HCT116 (cell line): ENCODE measurements around the gene PRKAG2. TPM values are rescaled to one million over a fixed set of nuclear protein-coding genes. Genes with fewer than 3 reads are reported as not detected.

Source experiments
- ATAC-seq: fragments of 200-7000 bp; cut with Tn5 transposase; 2 replicates; pipeline ENCODE4 v1.9.1; 2020; ENCODE audit warnings: mild to moderate bottlenecking, moderate library complexity
- BruUV-seq: library from RNA; stranded (reverse); fragments of 400-500 nt; replicated peaks from 2 replicates; lab custom pipeline; 2021; lab: Mats Ljungman, UMichigan
- CTCF ChIA-PET: fragments of 300-600 bp; sonication (Branson Sonifier 250); formaldehyde crosslinking; loops from one replicate; lab custom pipeline; 2021; ENCODE audit warnings: antibody characterized with exemption; lab: Charles Lee
- POLR2A ChIA-PET: fragments of 300-600, 350-600 bp; sonication (Branson Sonifier 250); formaldehyde crosslinking; loops from one replicate; lab custom pipeline; 2021; ENCODE audit warnings: antibody characterized with exemption; lab: Charles Lee
- RAD21 ChIA-PET, 2 experiments: fragments of 300-600 bp; sonication (Branson Sonifier 250); formaldehyde crosslinking; loops; one replicate each; lab custom pipeline; 2023; ENCODE audit warnings: low total read pairs in 2 of 2; ENCODE audit not compliant: uncharacterized antibody in 2 of 2, unreplicated experiment in 2 of 2, low non-redundant PET in 1 of 2; lab: Charles Lee
- DNase-seq: peaks from one replicate; pipeline ENCODE4 v3.0.0-alpha.2; 2010; ENCODE audit warnings: low read depth, low spot score
- H2AFZ ChIP-seq: fragments of 200-600 bp; shearing (Covaris generic), sonication (generic); 2 replicates; pipeline ENCODE4 v1.6.1; 2017; ENCODE audit warnings: low read depth, mixed run types, mixed read lengths, antibody characterized with exemption, low read length; ENCODE audit not compliant: poor library complexity, severe bottlenecking
- H3K27ac ChIP-seq: 2 replicates; pipeline ENCODE4 v1.5.1; 2012; ENCODE audit warnings: low read depth, low read length
- H3K27me3 ChIP-seq: fragments of 200-600 bp; sonication (generic); 2 replicates; pipeline ENCODE4 v1.6.1; 2016; ENCODE audit warnings: mixed run types, low read length, mixed read lengths; ENCODE audit not compliant: insufficient read depth
- H3K36me3 ChIP-seq, 2 experiments: fragments of 200-500 bp in 1 of 2; fragments of 200-600 bp in 1 of 2; sonication (Bioruptor generic) in 1 of 2; sonication (generic) in 1 of 2; 2 replicates each; pipeline versions ENCODE4 v1.5.1 to v1.6.1; 2014 to 2016; ENCODE audit warnings: low read length in 2 of 2, inconsistent platforms in 1 of 2, mixed read lengths in 1 of 2, mixed run types in 1 of 2; ENCODE audit not compliant: insufficient read depth in 2 of 2, control insufficient read depth in 1 of 2
- H3K4me1 ChIP-seq, 2 experiments: fragments of 200-600 bp in 1 of 2; sonication (generic) in 1 of 2; 2 replicates each; pipeline versions ENCODE4 v1.5.1 to v1.6.1; 2012 to 2017; ENCODE audit warnings: low read length in 2 of 2, inconsistent platforms in 1 of 2, mild to moderate bottlenecking in 1 of 2, mixed read lengths in 1 of 2, mixed run types in 1 of 2, moderate library complexity in 1 of 2; ENCODE audit not compliant: insufficient read depth in 2 of 2, control insufficient read depth in 1 of 2
- H3K4me2 ChIP-seq: fragments of 200-600 bp; sonication (generic); 2 replicates; pipeline ENCODE4 v1.6.1; 2017; ENCODE audit warnings: mixed run types, low read length, mixed read lengths
- H3K4me3 ChIP-seq, 2 experiments: fragments of 200-600 bp in 1 of 2; sonication (generic) in 1 of 2; replicated peaks in 1 of 2; 2 replicates each; pipeline ENCODE4 v1.5.1; 2011 to 2016; ENCODE audit warnings: low read length in 2 of 2, control low read depth in 1 of 2, low read depth in 1 of 2, mild to moderate bottlenecking in 1 of 2, mixed read lengths in 1 of 2, mixed run types in 1 of 2
- H3K79me2 ChIP-seq: fragments of 200-600 bp; sonication (generic); 2 replicates; pipeline ENCODE4 v1.6.1; 2017; ENCODE audit warnings: mild to moderate bottlenecking, mixed run types, low read length, moderate library complexity, mixed read lengths; ENCODE audit not compliant: insufficient read depth
- H3K9ac ChIP-seq: fragments of 200-600 bp; sonication (generic); 2 replicates; pipeline ENCODE4 v1.6.1; 2016; ENCODE audit warnings: low read length, mixed read lengths
- H3K9me2 ChIP-seq: fragments of 200-600 bp; sonication (generic), shearing (Covaris generic); 2 replicates; pipeline ENCODE4 v1.6.1; 2017; ENCODE audit warnings: mixed run types, mild to moderate bottlenecking, moderate library complexity; ENCODE audit not compliant: insufficient read depth
- H3K9me3 ChIP-seq, 2 experiments: fragments of 200-500 bp in 1 of 2; fragments of 200-600 bp in 1 of 2; sonication (Bioruptor generic) in 1 of 2; sonication (generic) in 1 of 2; 2 replicates each; pipeline ENCODE4 v1.6.1; 2014 to 2017; ENCODE audit warnings: low read length in 2 of 2, mixed read lengths in 2 of 2, inconsistent platforms in 1 of 2, low read depth in 1 of 2, mild to moderate bottlenecking in 1 of 2, mixed run types in 1 of 2, moderate library complexity in 1 of 2; ENCODE audit not compliant: control insufficient read depth in 1 of 2, insufficient read depth in 1 of 2
- H4K20me1 ChIP-seq: fragments of 200-600 bp; sonication (generic), shearing (Covaris generic); 2 replicates; pipeline ENCODE4 v1.6.1; 2017; ENCODE audit warnings: mixed run types, mild to moderate bottlenecking, moderate library complexity; ENCODE audit not compliant: insufficient read depth
- CEBPB ChIP-seq: IDR thresholded peaks from 2 replicates; pipeline ENCODE4 v1.6.1; 2012; ENCODE audit warnings: low read depth
- EZH2phosphoT487 ChIP-seq: fragments of 200-600 bp; IDR thresholded peaks from 2 replicates; pipeline ENCODE4 v1.6.1; 2018; ENCODE audit warnings: antibody characterized with exemption, borderline replicate concordance
- JUND ChIP-seq: IDR thresholded peaks from 2 replicates; pipeline ENCODE4 v1.6.1; 2012
- POLR2AphosphoS5 ChIP-seq: IDR thresholded peaks from 2 replicates; pipeline ENCODE4 v1.6.1; 2011; ENCODE audit warnings: mild to moderate bottlenecking, low read depth, low read length, moderate library complexity
- REST ChIP-seq: IDR thresholded peaks from 2 replicates; pipeline ENCODE4 v1.6.1; 2012; ENCODE audit warnings: low read depth
- SP1 ChIP-seq: IDR thresholded peaks from 2 replicates; pipeline ENCODE4 v1.6.1; 2012; ENCODE audit warnings: low read depth
- TCF7L2 ChIP-seq: IDR thresholded peaks from 2 replicates; pipeline ENCODE4 v1.7.0; 2011; ENCODE audit warnings: borderline replicate concordance, inconsistent platforms; ENCODE audit not compliant: insufficient read depth, insufficient read length; ENCODE audit errors: extremely low read depth
- intact Hi-C: fragments of 100-400 bp; cut with micrococcal nuclease; formaldehyde crosslinking; loops from 2 replicates; pipeline ENCODE4 v1.10.0; 2022
- total RNA-seq: library from RNA; stranded (reverse); gene quantifications from one replicate; pipeline ENCODE4 v1.2.1, GENCODE V29; 2021; ENCODE audit not compliant: unreplicated experiment
- TF ChIP-seq, protein P1 (sequence below): IDR thresholded peaks from 2 replicates; pipeline ENCODE4 v1.6.1; 2011; ENCODE audit warnings: mild to moderate bottlenecking, low read length, moderate library complexity; ENCODE audit not compliant: insufficient replicate concordance; ENCODE audit errors: extremely low read depth

The PRKAG2 gene
- total RNA-seq, 1 experiment from 2014 or later, result 23.6 TPM

DNA sequence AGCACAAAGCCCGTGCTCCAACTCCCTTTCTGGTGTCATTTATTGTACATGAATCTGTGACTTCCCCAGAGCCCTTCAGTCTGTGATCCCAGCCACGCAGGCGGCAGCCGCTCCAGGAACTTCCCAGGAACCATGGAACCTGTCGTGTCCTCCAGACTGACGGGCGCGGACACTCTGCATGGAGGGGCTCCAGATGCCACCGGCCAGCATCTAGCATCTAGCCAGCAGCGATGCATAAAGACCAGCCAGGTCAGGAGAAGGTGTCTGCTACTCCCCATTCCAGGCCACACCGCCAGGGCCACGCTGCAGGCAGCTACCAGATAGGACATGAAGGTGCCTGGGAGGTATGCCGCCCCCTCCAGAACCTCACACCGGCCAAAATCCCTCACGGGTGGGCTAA, 77.4 kb downstream of the PRKAG2 start:
- no peak for ATAC-seq
- ChIA-PET CTCF (interaction anchor here (6.3 kb wide), 1 partner anchor 16 kb away, joined by 35 read pairs; no protein-coding TSS in a partner anchor), RAD21 (no interaction called here), POLR2A (interaction anchor here (1.0 kb wide), 1 partner anchor 17 kb away, joined by 5 read pairs; no protein-coding TSS in a partner anchor)
- H3K4me3 ChIP-seq, result no peak overlapping the region
- no peak overlapping the region for H2AFZ ChIP-seq
- H3K9ac ChIP-seq, result no peak overlapping the region
- intact Hi-C loops, result no loop called here
- peaks cover 26 to 44% of the 10 kb centered on the region in 2 experiments for H3K4me1 ChIP-seq
- H3K79me2 ChIP-seq, result no peaks in the 10 kb centered on the region
- no peaks in the 10 kb centered on the region for H3K27me3 ChIP-seq
- no peaks in the 10 kb centered on the region for H3K36me3 ChIP-seq
- TF ChIP-seq SP1 (no peak), CEBPB (no peak), EZH2phosphoT487 (no peak), POLR2AphosphoS5 (no peak), JUND (no peak)
- TF ChIP-seq, protein P1, sequence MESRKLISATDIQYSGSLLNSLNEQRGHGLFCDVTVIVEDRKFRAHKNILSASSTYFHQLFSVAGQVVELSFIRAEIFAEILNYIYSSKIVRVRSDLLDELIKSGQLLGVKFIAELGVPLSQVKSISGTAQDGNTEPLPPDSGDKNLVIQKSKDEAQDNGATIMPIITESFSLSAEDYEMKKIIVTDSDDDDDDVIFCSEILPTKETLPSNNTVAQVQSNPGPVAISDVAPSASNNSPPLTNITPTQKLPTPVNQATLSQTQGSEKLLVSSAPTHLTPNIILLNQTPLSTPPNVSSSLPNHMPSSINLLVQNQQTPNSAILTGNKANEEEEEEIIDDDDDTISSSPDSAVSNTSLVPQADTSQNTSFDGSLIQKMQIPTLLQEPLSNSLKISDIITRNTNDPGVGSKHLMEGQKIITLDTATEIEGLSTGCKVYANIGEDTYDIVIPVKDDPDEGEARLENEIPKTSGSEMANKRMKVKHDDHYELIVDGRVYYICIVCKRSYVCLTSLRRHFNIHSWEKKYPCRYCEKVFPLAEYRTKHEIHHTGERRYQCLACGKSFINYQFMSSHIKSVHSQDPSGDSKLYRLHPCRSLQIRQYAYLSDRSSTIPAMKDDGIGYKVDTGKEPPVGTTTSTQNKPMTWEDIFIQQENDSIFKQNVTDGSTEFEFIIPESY, result no peak
- DNase-seq, result no peak
- H4K20me1 ChIP-seq, result no peaks in the 10 kb centered on the region
- BruUV-seq, result no TSS peak
- H3K27ac ChIP-seq, result no peak overlapping the region
- no peak overlapping the region for H3K4me2 ChIP-seq
- no peaks in the 10 kb centered on the region for H3K9me3 ChIP-seq
- H3K9me2 ChIP-seq, result no peaks in the 10 kb centered on the region

- Histone ChIP-seq H3K79me2 (no peaks in the 10 kb centered on the region), H4K20me1 (no peaks in the 10 kb centered on the region), H3K9ac (no peak overlapping the region), H3K27ac (no peak overlapping the region), H3K4me1 (peaks cover 26 to 50% of the 10 kb centered on the region in 2 experiments), H3K4me2 (no peak overlapping the region), H3K36me3 (no peaks in the 10 kb centered on the region), H3K4me3 (no peak overlapping the region)
- intact Hi-C loops, result no loop called here
- DNase-seq, result no peak
- BruUV-seq, result no TSS peak
- no peak for TF ChIP-seq TCF7L2
- no peak for TF ChIP-seq SP1
- no peak for TF ChIP-seq REST
- no peak for TF ChIP-seq POLR2AphosphoS5
- TF ChIP-seq, all 23 proteins: peak for 0
- Histone ChIP-seq H2AFZ (no peak overlapping the region), H3K9me3 (no peaks in the 10 kb centered on the region), H3K27me3 (no peaks in the 10 kb centered on the region), H3K9me2 (no peaks in the 10 kb centered on the region)
- ChIA-PET RAD21 (no interaction called here), POLR2A (no interaction called here), CTCF (interaction anchor here (6.3 kb wide), 1 partner anchor 16 kb away, joined by 35 read pairs; no protein-coding TSS in a partner anchor)
- ATAC-seq, result no peak
Observed at GRCh38 chr7:151798851-151799448, 78.0 kb downstream of the PRKAG2 start.
